ENCODE data around the gene CACNA2D1.

CACNA2D1 gene

GRCh38 chr7:82167558-82168314 is 275.8 kb downstream of the CACNA2D1 start:
- Mint-ChIP-seq H3K36me3 (ENCODE audit: low read depth) (no peaks in the 10 kb centered on the region), H3K27me3 (no peaks in the 10 kb centered on the region), H3K9me3 (no peaks in the 10 kb centered on the region), H3K27ac (no peak overlapping the region), H3K4me3 (no peak overlapping the region), H3K4me1 (ENCODE audit: low read depth) (no peaks in the 10 kb centered on the region)
- DNase-seq, result no peak

- no peaks in the 10 kb centered on the region for H3K4me1 Mint-ChIP-seq (ENCODE audit: low read depth)
- H3K27me3 Mint-ChIP-seq, result no peaks in the 10 kb centered on the region
- no peaks in the 10 kb centered on the region for H3K36me3 Mint-ChIP-seq (ENCODE audit: low read depth)
- no peak overlapping the region for H3K27ac Mint-ChIP-seq
- no peak overlapping the region for H3K4me3 Mint-ChIP-seq
- DNase-seq, result no peak
- H3K9me3 Mint-ChIP-seq, result no peaks in the 10 kb centered on the region
Measured at GRCh38 chr7:82166260-82167015, 277.1 kb downstream of the CACNA2D1 start.

- Mint-ChIP-seq H3K9me3 (no peaks in the 10 kb centered on the region), H3K36me3 (ENCODE audit: low read depth) (no peaks in the 10 kb centered on the region), H3K4me3 (no peak overlapping the region), H3K27ac (no peak overlapping the region), H3K27me3 (no peaks in the 10 kb centered on the region), H3K4me1 (ENCODE audit: low read depth) (no peaks in the 10 kb centered on the region)
- no peak for DNase-seq
Measured at GRCh38 chr7:82164813-82165212, 278.8 kb downstream of the CACNA2D1 start.

- Mint-ChIP-seq H3K4me1 (ENCODE audit: low read depth) (no peaks in the 10 kb centered on the region), H3K4me3 (no peak overlapping the region), H3K36me3 (ENCODE audit: low read depth) (no peaks in the 10 kb centered on the region), H3K27ac (no peak overlapping the region), H3K27me3 (no peaks in the 10 kb centered on the region), H3K9me3 (peaks cover 1% of the 10 kb centered on the region)
- no peak for DNase-seq
Measured at GRCh38 chr7:82164410-82164809, 279.2 kb downstream of the CACNA2D1 start.

GRCh38 chr7:82163586-82163985 is 280.0 kb downstream of the CACNA2D1 start:
- Mint-ChIP-seq H3K36me3 (ENCODE audit: low read depth) (no peaks in the 10 kb centered on the region), H3K9me3 (peaks cover 4% of the 10 kb centered on the region), H3K4me1 (ENCODE audit: low read depth) (no peaks in the 10 kb centered on the region), H3K27me3 (no peaks in the 10 kb centered on the region), H3K27ac (no peak overlapping the region), H3K4me3 (no peak overlapping the region)
- DNase-seq, result no peak

- H3K36me3 Mint-ChIP-seq (ENCODE audit: low read depth), result no peaks in the 10 kb centered on the region
- no peaks in the 10 kb centered on the region for H3K4me1 Mint-ChIP-seq (ENCODE audit: low read depth)
- H3K27me3 Mint-ChIP-seq, result no peaks in the 10 kb centered on the region
- H3K4me3 Mint-ChIP-seq, result no peak overlapping the region
- H3K27ac Mint-ChIP-seq, result no peak overlapping the region
- no peak for DNase-seq
- H3K9me3 Mint-ChIP-seq, result peaks cover 4% of the 10 kb centered on the region
Measured at GRCh38 chr7:82162289-82162688, 281.3 kb downstream of the CACNA2D1 start.

- Mint-ChIP-seq H3K36me3 (ENCODE audit: low read depth) (no peaks in the 10 kb centered on the region), H3K27ac (no peak overlapping the region), H3K4me3 (no peak overlapping the region), H3K9me3 (peaks cover 4% of the 10 kb centered on the region), H3K4me1 (ENCODE audit: low read depth) (no peaks in the 10 kb centered on the region), H3K27me3 (no peaks in the 10 kb centered on the region)
- DNase-seq, result no peak
Measured at GRCh38 chr7:82158327-82158726, 285.2 kb downstream of the CACNA2D1 start.

GRCh38 chr7:82156893-82157292 is 286.7 kb downstream of the CACNA2D1 start:
- no peak for DNase-seq
- Mint-ChIP-seq H3K9me3 (peaks cover 4% of the 10 kb centered on the region), H3K36me3 (ENCODE audit: low read depth) (no peaks in the 10 kb centered on the region), H3K4me1 (ENCODE audit: low read depth) (no peaks in the 10 kb centered on the region), H3K4me3 (no peak overlapping the region), H3K27ac (no peak overlapping the region), H3K27me3 (no peaks in the 10 kb centered on the region)

GRCh38 chr7:82156168-82156567 is 287.4 kb downstream of the CACNA2D1 start:
- no peak for DNase-seq
- Mint-ChIP-seq H3K27me3 (no peaks in the 10 kb centered on the region), H3K36me3 (ENCODE audit: low read depth) (no peaks in the 10 kb centered on the region), H3K4me1 (ENCODE audit: low read depth) (no peaks in the 10 kb centered on the region), H3K4me3 (no peak overlapping the region), H3K27ac (no peak overlapping the region), H3K9me3 (peaks cover 4% of the 10 kb centered on the region)

- Mint-ChIP-seq H3K4me1 (ENCODE audit: low read depth) (no peaks in the 10 kb centered on the region), H3K27me3 (no peaks in the 10 kb centered on the region), H3K9me3 (peaks cover 4% of the 10 kb centered on the region), H3K36me3 (ENCODE audit: low read depth) (no peaks in the 10 kb centered on the region), H3K4me3 (no peak overlapping the region), H3K27ac (no peak overlapping the region)
- DNase-seq, result no peak
Measured at GRCh38 chr7:82154728-82155127, 288.8 kb downstream of the CACNA2D1 start.

- H3K9me3 Mint-ChIP-seq, result no peaks in the 10 kb centered on the region
Measured at GRCh38 chr7:82153776-82154175, 289.8 kb downstream of the CACNA2D1 start.

GRCh38 chr7:82152858-82153257 is 290.7 kb downstream of the CACNA2D1 start:
- no peak for DNase-seq
- no peaks in the 10 kb centered on the region for H3K36me3 Mint-ChIP-seq (ENCODE audit: low read depth)

More at GRCh38 chr7:82153776-82154175, 289.8 kb downstream of the CACNA2D1 start:
- Mint-ChIP-seq H3K4me3 (no peak overlapping the region), H3K4me1 (ENCODE audit: low read depth) (no peaks in the 10 kb centered on the region), H3K27me3 (no peaks in the 10 kb centered on the region), H3K27ac (no peak overlapping the region), H3K36me3 (ENCODE audit: low read depth) (no peaks in the 10 kb centered on the region)
- DNase-seq, result no peak

GRCh38 chr7:82146491-82146890 is 297.1 kb downstream of the CACNA2D1 start:
- H3K27ac Mint-ChIP-seq, result no peak overlapping the region
- no peaks in the 10 kb centered on the region for H3K36me3 Mint-ChIP-seq (ENCODE audit: low read depth)
- no peak for DNase-seq
- peaks cover 2% of the 10 kb centered on the region for H3K9me3 Mint-ChIP-seq
- H3K4me1 Mint-ChIP-seq (ENCODE audit: low read depth), result no peaks in the 10 kb centered on the region
- H3K27me3 Mint-ChIP-seq, result no peaks in the 10 kb centered on the region
- no peak overlapping the region for H3K4me3 Mint-ChIP-seq

More at GRCh38 chr7:82152858-82153257, 290.7 kb downstream of the CACNA2D1 start:
- Mint-ChIP-seq H3K27ac (no peak overlapping the region), H3K4me1 (ENCODE audit: low read depth) (no peaks in the 10 kb centered on the region), H3K4me3 (no peak overlapping the region), H3K9me3 (no peaks in the 10 kb centered on the region), H3K27me3 (no peaks in the 10 kb centered on the region)

- Mint-ChIP-seq H3K4me1 (ENCODE audit: low read depth) (no peaks in the 10 kb centered on the region), H3K9me3 (peaks cover 2% of the 10 kb centered on the region)
Measured at GRCh38 chr7:82142263-82142864, 301.2 kb downstream of the CACNA2D1 start.

GRCh38 chr7:82141427-82141826 is 302.1 kb downstream of the CACNA2D1 start:
- Mint-ChIP-seq H3K27ac (no peak overlapping the region), H3K27me3 (no peaks in the 10 kb centered on the region), H3K36me3 (ENCODE audit: low read depth) (no peaks in the 10 kb centered on the region), H3K4me1 (ENCODE audit: low read depth) (no peaks in the 10 kb centered on the region), H3K9me3 (peaks cover 2% of the 10 kb centered on the region), H3K4me3 (no peak overlapping the region)
- DNase-seq, result no peak

More at GRCh38 chr7:82142263-82142864, 301.2 kb downstream of the CACNA2D1 start:
- DNase-seq, result no peak
- no peak overlapping the region for H3K27ac Mint-ChIP-seq
- no peak overlapping the region for H3K4me3 Mint-ChIP-seq
- H3K36me3 Mint-ChIP-seq (ENCODE audit: low read depth), result no peaks in the 10 kb centered on the region
- H3K27me3 Mint-ChIP-seq, result no peaks in the 10 kb centered on the region
